SK-N-SH treated with all-trans-retinoic acid at 6 μM for 48 hours (cell line): ENCODE measurements around the gene CYP20A1.

Experiments
- ARNTL ChIP-seq: fragments of 450-650 bp; formaldehyde crosslinking; IDR thresholded peaks from 2 replicates; pipeline ENCODE4 v1.5.0; 2020; ENCODE audit warnings: low read depth, mild to moderate bottlenecking, moderate library complexity, borderline replicate concordance
- GLIS3 ChIP-seq: fragments of 250-450 bp; sonication (Bioruptor Pico); IDR thresholded peaks from 2 replicates; pipeline ENCODE4 v1.5.0; 2020; ENCODE audit warnings: mild to moderate bottlenecking, moderate library complexity
- RARB ChIP-seq: fragments of 250-450 bp; sonication (Bioruptor Pico); IDR thresholded peaks from 2 replicates; pipeline ENCODE4 v1.8.0; 2021; ENCODE audit warnings: mild to moderate bottlenecking, moderate library complexity
- TCF4 ChIP-seq: fragments of 250-450 bp; sonication (Bioruptor Pico); IDR thresholded peaks from 2 replicates; pipeline ENCODE4 v1.8.0; 2021; ENCODE audit warnings: mild to moderate bottlenecking, moderate library complexity, borderline replicate concordance
- TF ChIP-seq, protein P1 (sequence below): fragments of 250-450 bp; sonication (Bioruptor Pico); IDR thresholded peaks from 2 replicates; pipeline ENCODE4 v1.8.0; 2020; ENCODE audit warnings: mild to moderate bottlenecking, moderate library complexity, borderline replicate concordance

DNA sequence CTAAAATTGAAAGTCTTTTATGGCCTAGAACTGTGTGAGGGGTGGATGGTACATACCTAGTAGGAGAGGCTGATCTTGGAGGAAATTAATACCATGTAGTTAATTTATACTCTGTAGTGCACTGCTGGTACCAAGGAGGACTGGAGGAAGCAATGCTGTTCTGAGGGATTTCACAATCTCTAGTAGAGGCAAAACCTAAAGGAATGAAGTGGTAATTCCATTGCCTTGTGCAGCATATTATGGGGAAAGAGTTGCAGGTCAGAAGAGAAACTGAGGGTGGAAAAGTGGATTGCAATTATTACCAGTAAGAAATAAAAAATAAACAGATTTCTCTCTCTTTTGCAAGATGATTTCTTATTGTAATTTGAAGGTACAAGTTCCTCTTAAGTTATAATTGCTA lies 91.6 kb downstream of the CYP20A1 start:
- TF ChIP-seq, protein P1, sequence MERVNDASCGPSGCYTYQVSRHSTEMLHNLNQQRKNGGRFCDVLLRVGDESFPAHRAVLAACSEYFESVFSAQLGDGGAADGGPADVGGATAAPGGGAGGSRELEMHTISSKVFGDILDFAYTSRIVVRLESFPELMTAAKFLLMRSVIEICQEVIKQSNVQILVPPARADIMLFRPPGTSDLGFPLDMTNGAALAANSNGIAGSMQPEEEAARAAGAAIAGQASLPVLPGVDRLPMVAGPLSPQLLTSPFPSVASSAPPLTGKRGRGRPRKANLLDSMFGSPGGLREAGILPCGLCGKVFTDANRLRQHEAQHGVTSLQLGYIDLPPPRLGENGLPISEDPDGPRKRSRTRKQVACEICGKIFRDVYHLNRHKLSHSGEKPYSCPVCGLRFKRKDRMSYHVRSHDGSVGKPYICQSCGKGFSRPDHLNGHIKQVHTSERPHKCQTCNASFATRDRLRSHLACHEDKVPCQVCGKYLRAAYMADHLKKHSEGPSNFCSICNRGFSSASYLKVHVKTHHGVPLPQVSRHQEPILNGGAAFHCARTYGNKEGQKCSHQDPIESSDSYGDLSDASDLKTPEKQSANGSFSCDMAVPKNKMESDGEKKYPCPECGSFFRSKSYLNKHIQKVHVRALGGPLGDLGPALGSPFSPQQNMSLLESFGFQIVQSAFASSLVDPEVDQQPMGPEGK (CRISPR knock-in tag) = no peak
- TF ChIP-seq GLIS3 (CRISPR knock-in tag) (no peak), ARNTL (CRISPR knock-in tag) (no peak), RARB (CRISPR knock-in tag) (no peak), TCF4 (CRISPR knock-in tag) (no peak)
